ENCODE measurements around the gene MAP3K7.

- TF ChIP-seq FOS (IDR thresholded peaks at IDR 0.05; ENCODE audit: borderline replicate concordance, insufficient read depth, low read length): peak; percentile 80
- TF ChIP-seq CTCF (IDR thresholded peaks at IDR 0.05; ENCODE audit: extremely low read depth in 1 of 2, insufficient read depth in 1 of 2, low read depth in 1 of 2, low read length in 2 of 2): no peak
- TF ChIP-seq GATA2 (IDR thresholded peaks at IDR 0.05; ENCODE audit: insufficient read depth, insufficient read length, low read depth, low read length): peak; percentile 59
- no peak for TF ChIP-seq EZH2 (IDR thresholded peaks at IDR 0.05; ENCODE audit: borderline replicate concordance, low read depth, low read length, severe bottlenecking)
- TF ChIP-seq JUN (IDR thresholded peaks at IDR 0.05; ENCODE audit: borderline replicate concordance, insufficient read depth, insufficient read length, low read depth): peak; percentile 98
- TF ChIP-seq POLR2A (IDR thresholded peaks at IDR 0.05; ENCODE audit: low read depth, low read length): peak; percentile 46
- no peak for TF ChIP-seq MYC (IDR thresholded peaks at IDR 0.05; ENCODE audit: low read depth, low read length)
- no peak for TF ChIP-seq MAX (IDR thresholded peaks at IDR 0.05; ENCODE audit: insufficient read depth, insufficient read length)
- peak; percentile 51 for TF ChIP-seq POLR2AphosphoS5 (IDR thresholded peaks at IDR 0.05; ENCODE audit: insufficient read depth, low read depth, low read length)
Observed at GRCh38 chr6:90493332-90493731, 93.5 kb downstream of the MAP3K7 start.

Measured in endothelial cell of umbilical vein (primary cell).